Upper lobe of left lung (tissue), 4 donors: ENCODE data around the gene MFAP3L.

Experiments
- CTCF ChIP-seq, 6 experiments: fragments of 450-650 bp in 4 of 6; fragments of 200-600 bp in 2 of 6; sonication (generic) in 2 of 6; IDR thresholded peaks; one replicate each; pipeline ENCODE4 v1.5.1; 2016 to 2019; ENCODE audit warnings: antibody characterized with exemption in 6 of 6
- EP300 ChIP-seq, 4 donors: sonication (generic); formaldehyde crosslinking; IDR thresholded peaks; one replicate each; pipeline ENCODE4 v1.5.1; 2017; ENCODE audit warnings: antibody characterized with exemption in 4 of 4, control low read depth in 2 of 4
- POLR2A ChIP-seq, 4 donors: fragments of 450-650 bp; IDR thresholded peaks; one replicate each; pipeline ENCODE4 v1.5.1; 2016 to 2017; ENCODE audit warnings: antibody characterized with exemption in 4 of 4, mild to moderate bottlenecking in 2 of 4
- POLR2AphosphoS5 ChIP-seq, 2 donors: sonication (generic); formaldehyde crosslinking; IDR thresholded peaks; one replicate each; pipeline ENCODE4 v1.5.1; 2017; ENCODE audit warnings: antibody characterized with exemption in 2 of 2

- TF ChIP-seq POLR2AphosphoS5 (IDR thresholded peaks at IDR 0.05) (no peak), CTCF (IDR thresholded peaks at IDR 0.05) (no peak), EP300 (IDR thresholded peaks at IDR 0.05) (no peak), POLR2A (IDR thresholded peaks at IDR 0.05) (no peak)
These were observed 9.7 kb upstream of the MFAP3L start for GRCh38 chr4:170035845-170036244.
